ENCODE measurements around the gene HELLS.

DNA sequence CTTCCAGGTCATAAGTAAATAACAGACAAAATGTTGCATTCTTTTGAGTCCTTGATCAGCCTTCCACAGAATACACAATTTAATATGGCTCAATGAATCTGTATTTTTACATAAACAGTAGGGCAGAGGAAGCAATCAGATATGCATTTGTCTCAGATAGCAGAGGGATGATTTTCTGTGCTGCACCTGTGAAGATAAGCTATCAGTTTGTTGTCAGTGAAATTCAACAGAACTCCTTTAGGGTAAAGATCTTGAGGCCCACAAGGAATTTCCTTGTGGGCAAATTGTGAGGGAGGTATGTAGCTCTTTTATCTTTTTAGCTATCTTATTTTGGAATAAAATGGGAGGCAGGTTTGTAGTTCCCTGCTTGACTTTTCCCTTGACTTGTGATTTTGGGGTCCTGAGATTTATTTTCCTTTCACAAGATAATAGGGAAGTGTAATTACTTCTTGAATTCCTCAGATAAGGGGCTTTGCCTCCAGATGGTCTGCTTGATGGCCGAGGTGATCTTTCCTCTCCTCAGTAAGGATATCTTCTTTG, 77.1 kb downstream of the HELLS start:
- TF ChIP-seq, protein P1, sequence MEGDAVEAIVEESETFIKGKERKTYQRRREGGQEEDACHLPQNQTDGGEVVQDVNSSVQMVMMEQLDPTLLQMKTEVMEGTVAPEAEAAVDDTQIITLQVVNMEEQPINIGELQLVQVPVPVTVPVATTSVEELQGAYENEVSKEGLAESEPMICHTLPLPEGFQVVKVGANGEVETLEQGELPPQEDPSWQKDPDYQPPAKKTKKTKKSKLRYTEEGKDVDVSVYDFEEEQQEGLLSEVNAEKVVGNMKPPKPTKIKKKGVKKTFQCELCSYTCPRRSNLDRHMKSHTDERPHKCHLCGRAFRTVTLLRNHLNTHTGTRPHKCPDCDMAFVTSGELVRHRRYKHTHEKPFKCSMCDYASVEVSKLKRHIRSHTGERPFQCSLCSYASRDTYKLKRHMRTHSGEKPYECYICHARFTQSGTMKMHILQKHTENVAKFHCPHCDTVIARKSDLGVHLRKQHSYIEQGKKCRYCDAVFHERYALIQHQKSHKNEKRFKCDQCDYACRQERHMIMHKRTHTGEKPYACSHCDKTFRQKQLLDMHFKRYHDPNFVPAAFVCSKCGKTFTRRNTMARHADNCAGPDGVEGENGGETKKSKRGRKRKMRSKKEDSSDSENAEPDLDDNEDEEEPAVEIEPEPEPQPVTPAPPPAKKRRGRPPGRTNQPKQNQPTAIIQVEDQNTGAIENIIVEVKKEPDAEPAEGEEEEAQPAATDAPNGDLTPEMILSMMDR (IDR thresholded peaks at IDR 0.05; ENCODE audit: borderline replicate concordance, extremely low read depth, low read length, poor library complexity, severe bottlenecking): no peak
- TF ChIP-seq EZH2 (IDR thresholded peaks at IDR 0.05; ENCODE audit: borderline replicate concordance, low read depth, low read length, severe bottlenecking): no peak
